Activated CD4-positive, alpha-beta memory T cell treated with anti-CD3 and anti-CD28 coated beads, Interleukin-2, amount 10 ng/mL, durations not matched to agents 7 days and 5 days (primary cell): ENCODE results near the gene GPNMB. TPM values are rescaled to one million over a fixed set of nuclear protein-coding genes. Genes with fewer than 3 reads are reported as not detected.
"Not testable (repeated sequence)": the region's sequence is repeated elsewhere in the genome, so short reads cannot be mapped to it uniquely, and the experiment has no call there.

Experiments
- CTCF ChIA-PET: fragments of 350-600 bp; sonication (Branson Sonifier 250); formaldehyde crosslinking; loops from one replicate; lab custom pipeline; 2021; ENCODE audit warnings: antibody characterized with exemption, inconsistent platforms; lab: Charles Lee
- POLR2A ChIA-PET: fragments of 350-600 bp; sonication (Branson Sonifier 250); formaldehyde crosslinking; loops from one replicate; lab custom pipeline; 2021; ENCODE audit warnings: antibody characterized with exemption; lab: Charles Lee
- DNase-seq: peaks from one replicate; pipeline ENCODE4 v3.0.0-alpha.2; 2020
- H3K27ac Mint-ChIP-seq: one replicate; pipeline ENCODE4 v1.8.0; 2021; ENCODE audit warnings: mild to moderate bottlenecking, mixed read lengths
- H3K27me3 Mint-ChIP-seq: one replicate; pipeline ENCODE4 v1.8.0; 2021; ENCODE audit warnings: mixed read lengths
- H3K36me3 Mint-ChIP-seq: one replicate; pipeline ENCODE4 v1.8.0; 2021; ENCODE audit warnings: low read depth, mixed read lengths
- H3K4me1 Mint-ChIP-seq: one replicate; pipeline ENCODE4 v1.8.0; 2021; ENCODE audit warnings: mixed read lengths
- H3K4me3 Mint-ChIP-seq: one replicate; pipeline ENCODE4 v1.8.0; 2021; ENCODE audit warnings: mild to moderate bottlenecking, mixed read lengths
- H3K9me3 Mint-ChIP-seq: one replicate; pipeline ENCODE4 v1.8.0; 2021; ENCODE audit warnings: mixed read lengths
- total RNA-seq, 2 experiments: library from RNA; stranded (reverse); gene quantifications; one replicate each; pipeline ENCODE4 v1.2.3, GENCODE V29; 2021

Gene GPNMB
- under 1 TPM; 0.28 to 0.38 TPM for total RNA-seq

GRCh38 chr7:23246555-23246954, at the start of gene GPNMB:
Gene GPNMB, plus strand, starts transcription at chr7:23246775. Its CDS starts 83 bp downstream, at chr7:23246858.
- Mint-ChIP-seq H3K27ac (no peak within 1 kb of the TSS), H3K4me1 (peaks cover 2% of the 10 kb centered on the region), H3K27me3 (peaks cover 68% of the 10 kb centered on the region), H3K9me3 (no peaks in the 10 kb centered on the region), H3K4me3 (no peak within 1 kb of the TSS), H3K36me3 (no peaks in the 10 kb centered on the region)
- CTCF ChIA-PET = no interaction called here
- DNase-seq = no peak
- POLR2A ChIA-PET = no interaction called here

- DNase-seq, H3K4me1 Mint-ChIP-seq, H3K4me3 Mint-ChIP-seq, CTCF ChIA-PET, H3K27me3 Mint-ChIP-seq, POLR2A ChIA-PET, H3K9me3 Mint-ChIP-seq, H3K27ac Mint-ChIP-seq: not testable (repeated sequence)
- peaks cover 47% of the 10 kb centered on the region for H3K36me3 Mint-ChIP-seq
Measured at GRCh38 chr7:23197745-23198144, 48.8 kb upstream of the GPNMB start.

GRCh38 chr7:23200331-23200730, 46.2 kb upstream of the GPNMB start:
- H3K27ac Mint-ChIP-seq = no peak overlapping the region
- ChIA-PET POLR2A (interaction anchor here (0.5 kb wide), 1 partner anchor 76 kb away, joined by 4 read pairs; no protein-coding TSS in a partner anchor), CTCF (no interaction called here)
- H3K4me3 Mint-ChIP-seq = no peak overlapping the region
- peaks cover under 1% of the 10 kb centered on the region for H3K4me1 Mint-ChIP-seq
- no peak for DNase-seq
- peaks cover 1% of the 10 kb centered on the region for H3K27me3 Mint-ChIP-seq
- no peaks in the 10 kb centered on the region for H3K9me3 Mint-ChIP-seq
- peaks cover 49% of the 10 kb centered on the region for H3K36me3 Mint-ChIP-seq

- no peak overlapping the region for H3K4me3 Mint-ChIP-seq
- ChIA-PET POLR2A (interaction anchor here (0.6 kb wide), 1 partner anchor 161 kb away, joined by 3 read pairs; no protein-coding TSS in a partner anchor), CTCF (no interaction called here)
- H3K27ac Mint-ChIP-seq = no peak overlapping the region
- H3K4me1 Mint-ChIP-seq = peaks cover 5% of the 10 kb centered on the region
- peaks cover 38% of the 10 kb centered on the region for H3K36me3 Mint-ChIP-seq
- H3K27me3 Mint-ChIP-seq = peaks cover 26% of the 10 kb centered on the region
- DNase-seq = no peak
- H3K9me3 Mint-ChIP-seq = no peaks in the 10 kb centered on the region
Measured at GRCh38 chr7:23204241-23204640, 42.3 kb upstream of the GPNMB start.

- Mint-ChIP-seq H3K27me3 (peaks cover 26% of the 10 kb centered on the region), H3K27ac (no peak overlapping the region), H3K4me1 (peaks cover 5% of the 10 kb centered on the region), H3K9me3 (no peaks in the 10 kb centered on the region), H3K36me3 (peaks cover 27% of the 10 kb centered on the region), H3K4me3 (no peak overlapping the region)
- ChIA-PET CTCF (interaction anchor here (0.8 kb wide), 1 partner anchor 119 kb away, joined by 4 read pairs; no protein-coding TSS in a partner anchor), POLR2A (no interaction called here)
- no peak for DNase-seq
Measured at GRCh38 chr7:23205577-23205908, 41.0 kb upstream of the GPNMB start.

GRCh38 chr7:23205909-23206767, 40.4 kb upstream of the GPNMB start:
- Mint-ChIP-seq H3K4me1 (peaks cover 5% of the 10 kb centered on the region), H3K9me3 (no peaks in the 10 kb centered on the region), H3K4me3 (no peak overlapping the region), H3K36me3 (peaks cover 22% of the 10 kb centered on the region), H3K27ac (no peak overlapping the region), H3K27me3 (peaks cover 26% of the 10 kb centered on the region)
- POLR2A ChIA-PET = no interaction called here
- CTCF ChIA-PET = interaction anchor here (0.8 kb wide), 1 partner anchor 120 kb away, joined by 4 read pairs; no protein-coding TSS in a partner anchor
- no peak for DNase-seq

GRCh38 chr7:23207021-23207420, 39.6 kb upstream of the GPNMB start:
- Mint-ChIP-seq H3K9me3 (no peaks in the 10 kb centered on the region), H3K36me3 (peaks cover 15% of the 10 kb centered on the region), H3K27me3 (peaks cover 26% of the 10 kb centered on the region), H3K27ac (no peak overlapping the region), H3K4me3 (no peak overlapping the region), H3K4me1 (peaks cover 5% of the 10 kb centered on the region)
- ChIA-PET CTCF (no interaction called here), POLR2A (no interaction called here)
- DNase-seq = no peak

GRCh38 chr7:23207884-23208283, 38.7 kb upstream of the GPNMB start:
- Mint-ChIP-seq H3K36me3 (peaks cover 12% of the 10 kb centered on the region), H3K4me3 (no peak overlapping the region), H3K9me3 (no peaks in the 10 kb centered on the region), H3K4me1 (peaks cover 5% of the 10 kb centered on the region), H3K27ac (no peak overlapping the region), H3K27me3 (peaks cover 29% of the 10 kb centered on the region)
- DNase-seq = no peak
- ChIA-PET CTCF (no interaction called here), POLR2A (no interaction called here)

- Mint-ChIP-seq H3K27ac (no peak overlapping the region), H3K4me1 (peaks cover 5% of the 10 kb centered on the region), H3K36me3 (peaks cover 10% of the 10 kb centered on the region), H3K27me3 (peaks cover 29% of the 10 kb centered on the region), H3K4me3 (no peak overlapping the region), H3K9me3 (no peaks in the 10 kb centered on the region)
- DNase-seq = no peak
- CTCF ChIA-PET = no interaction called here
- POLR2A ChIA-PET = no interaction called here
Measured at GRCh38 chr7:23208316-23208715, 38.3 kb upstream of the GPNMB start.

- H3K27me3 Mint-ChIP-seq = peaks cover 26% of the 10 kb centered on the region
- no peak overlapping the region for H3K4me3 Mint-ChIP-seq
- POLR2A ChIA-PET = no interaction called here
- H3K27ac Mint-ChIP-seq = no peak overlapping the region
- peaks cover 3% of the 10 kb centered on the region for H3K4me1 Mint-ChIP-seq
- no peak for DNase-seq
- H3K9me3 Mint-ChIP-seq = no peaks in the 10 kb centered on the region
- peaks cover 3% of the 10 kb centered on the region for H3K36me3 Mint-ChIP-seq
- CTCF ChIA-PET = no interaction called here
Measured at GRCh38 chr7:23210506-23210905, 36.1 kb upstream of the GPNMB start.

- Mint-ChIP-seq H3K9me3 (no peaks in the 10 kb centered on the region), H3K4me3 (no peak overlapping the region), H3K4me1 (no peaks in the 10 kb centered on the region), H3K27me3 (peaks cover 21% of the 10 kb centered on the region), H3K27ac (no peak overlapping the region), H3K36me3 (no peaks in the 10 kb centered on the region)
- DNase-seq = no peak
- CTCF ChIA-PET = no interaction called here
- POLR2A ChIA-PET = no interaction called here
Measured at GRCh38 chr7:23211589-23211988, 35.0 kb upstream of the GPNMB start.

GRCh38 chr7:23212395-23212794, 34.2 kb upstream of the GPNMB start:
- H3K4me3 Mint-ChIP-seq = no peak overlapping the region
- H3K27me3 Mint-ChIP-seq = peaks cover 15% of the 10 kb centered on the region
- no peaks in the 10 kb centered on the region for H3K36me3 Mint-ChIP-seq
- no peak for DNase-seq
- H3K4me1 Mint-ChIP-seq = no peaks in the 10 kb centered on the region
- ChIA-PET POLR2A (no interaction called here), CTCF (no interaction called here)
- H3K27ac Mint-ChIP-seq = no peak overlapping the region
- no peaks in the 10 kb centered on the region for H3K9me3 Mint-ChIP-seq

GRCh38 chr7:23212841-23213240, 33.7 kb upstream of the GPNMB start:
- Mint-ChIP-seq H3K36me3 (no peaks in the 10 kb centered on the region), H3K27ac (no peak overlapping the region), H3K27me3 (peaks cover 14% of the 10 kb centered on the region), H3K9me3 (no peaks in the 10 kb centered on the region), H3K4me3 (no peak overlapping the region), H3K4me1 (no peaks in the 10 kb centered on the region)
- DNase-seq = no peak
- CTCF ChIA-PET = no interaction called here
- POLR2A ChIA-PET = no interaction called here

GRCh38 chr7:23213755-23214154, 32.8 kb upstream of the GPNMB start:
- ChIA-PET CTCF (no interaction called here), POLR2A (no interaction called here)
- H3K4me1 Mint-ChIP-seq = no peaks in the 10 kb centered on the region
- no peak overlapping the region for H3K4me3 Mint-ChIP-seq
- no peaks in the 10 kb centered on the region for H3K9me3 Mint-ChIP-seq
- H3K27me3 Mint-ChIP-seq = peaks cover 12% of the 10 kb centered on the region
- no peaks in the 10 kb centered on the region for H3K36me3 Mint-ChIP-seq
- no peak overlapping the region for H3K27ac Mint-ChIP-seq
- DNase-seq = no peak
